A549 treated with AZD2906 at 1 μM for 4 hours (cell line): ENCODE data around the gene GPATCH2. TPM values are rescaled to one million over a fixed set of nuclear protein-coding genes. Genes with fewer than 3 reads are reported as not detected.

Experiments used
- total RNA-seq: library from RNA; stranded (reverse); fragments of 200-300 nt; extraction: Qiagen RNA extraction; gene quantifications from 5 replicates; pipeline ENCODE4 v1.2.3, GENCODE V29; 2022

The GPATCH2 gene
- 6.6 to 9.5 TPM (median 7.8 TPM) in 5 replicates for total RNA-seq

GRCh38 chr1:217630711-217631591 lies at the start of gene GPATCH2, which contains the start of gene SPATA17:
Gene GPATCH2 (minus strand): TSS chr1:217631090. CDS start chr1:217630971, 119 bp downstream.
Gene SPATA17 (plus strand): TSS chr1:217631344. CDS start chr1:217631379, 35 bp downstream.

Other genes with a start within 250 kb of the GPATCH2 start
- 2.1 to 2.6 TPM (median 2.1 TPM) in 5 replicates for gene SPATA17, start 254 bp upstream of the GPATCH2 start, total RNA-seq